Measurements from ENCODE around the gene TRABD.

Gene TRABD

GRCh38 chr22:50173983-50174355, 11.7 kb upstream of the TRABD start:
- no peak for DNase-seq (ENCODE audit: low read depth in 2 of 2, low spot score in 1 of 2)

GRCh38 chr22:50174382-50175190, 11.1 kb upstream of the TRABD start:
- no peak for DNase-seq (ENCODE audit: low read depth in 2 of 2, low spot score in 1 of 2)

- DNase-seq (ENCODE audit: low read depth in 2 of 2, low spot score in 1 of 2), result no peak
Observed at GRCh38 chr22:50175191-50175461, 10.6 kb upstream of the TRABD start.

GRCh38 chr22:50175921-50176849, 9.5 kb upstream of the TRABD start:
- DNase-seq (ENCODE audit: low read depth in 2 of 2, low spot score in 1 of 2), result no peak

- DNase-seq (ENCODE audit: low read depth in 2 of 2, low spot score in 1 of 2), result no peak
Observed at GRCh38 chr22:50176850-50177536, 8.7 kb upstream of the TRABD start.

DNA sequence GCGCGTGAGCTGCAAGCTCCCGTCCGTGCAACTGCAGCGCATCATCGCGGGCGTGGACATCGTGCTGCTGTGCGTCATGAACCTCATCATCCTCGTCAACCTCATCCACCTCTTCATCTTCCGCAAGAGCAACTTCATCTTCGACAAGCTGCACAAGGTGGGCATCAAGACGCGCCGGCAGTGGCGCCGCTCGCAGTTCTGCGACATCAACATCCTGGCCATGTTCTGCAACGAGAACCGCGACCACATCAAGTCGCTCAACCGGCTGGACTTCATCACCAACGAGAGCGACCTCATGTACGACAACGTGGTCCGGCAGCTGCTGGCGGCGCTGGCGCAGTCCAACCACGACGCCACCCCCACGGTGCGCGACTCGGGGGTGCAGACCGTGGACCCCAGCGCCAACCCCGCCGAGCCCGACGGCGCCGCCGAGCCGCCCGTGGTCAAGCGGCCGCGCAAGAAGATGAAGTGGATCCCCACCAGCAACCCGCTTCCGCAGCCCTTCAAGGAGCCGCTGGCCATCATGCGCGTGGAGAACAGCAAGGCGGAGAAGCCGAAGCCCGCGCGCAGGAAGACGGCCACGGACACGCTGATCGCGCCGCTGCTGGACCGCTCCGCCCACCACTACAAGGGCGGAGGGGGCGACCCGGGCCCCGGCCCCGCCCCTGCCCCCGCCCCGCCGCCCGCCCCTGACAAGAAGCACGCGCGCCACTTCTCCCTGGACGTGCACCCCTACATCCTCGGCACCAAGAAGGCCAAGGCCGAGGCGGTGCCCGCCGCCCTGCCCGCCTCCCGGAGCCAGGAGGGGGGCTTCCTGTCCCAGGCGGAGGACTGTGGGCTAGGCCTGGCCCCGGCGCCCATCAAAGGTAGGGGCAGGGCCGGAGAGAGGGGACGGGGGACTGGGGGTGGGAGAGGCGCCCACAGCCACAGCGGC, 7.9 kb upstream of the TRABD start:
- DNase-seq (ENCODE audit: low read depth in 2 of 2, low spot score in 1 of 2), result no peak

- DNase-seq (ENCODE audit: low read depth in 2 of 2, low spot score in 1 of 2), result no peak
Observed at GRCh38 chr22:50178471-50178864, 7.2 kb upstream of the TRABD start.

DNA sequence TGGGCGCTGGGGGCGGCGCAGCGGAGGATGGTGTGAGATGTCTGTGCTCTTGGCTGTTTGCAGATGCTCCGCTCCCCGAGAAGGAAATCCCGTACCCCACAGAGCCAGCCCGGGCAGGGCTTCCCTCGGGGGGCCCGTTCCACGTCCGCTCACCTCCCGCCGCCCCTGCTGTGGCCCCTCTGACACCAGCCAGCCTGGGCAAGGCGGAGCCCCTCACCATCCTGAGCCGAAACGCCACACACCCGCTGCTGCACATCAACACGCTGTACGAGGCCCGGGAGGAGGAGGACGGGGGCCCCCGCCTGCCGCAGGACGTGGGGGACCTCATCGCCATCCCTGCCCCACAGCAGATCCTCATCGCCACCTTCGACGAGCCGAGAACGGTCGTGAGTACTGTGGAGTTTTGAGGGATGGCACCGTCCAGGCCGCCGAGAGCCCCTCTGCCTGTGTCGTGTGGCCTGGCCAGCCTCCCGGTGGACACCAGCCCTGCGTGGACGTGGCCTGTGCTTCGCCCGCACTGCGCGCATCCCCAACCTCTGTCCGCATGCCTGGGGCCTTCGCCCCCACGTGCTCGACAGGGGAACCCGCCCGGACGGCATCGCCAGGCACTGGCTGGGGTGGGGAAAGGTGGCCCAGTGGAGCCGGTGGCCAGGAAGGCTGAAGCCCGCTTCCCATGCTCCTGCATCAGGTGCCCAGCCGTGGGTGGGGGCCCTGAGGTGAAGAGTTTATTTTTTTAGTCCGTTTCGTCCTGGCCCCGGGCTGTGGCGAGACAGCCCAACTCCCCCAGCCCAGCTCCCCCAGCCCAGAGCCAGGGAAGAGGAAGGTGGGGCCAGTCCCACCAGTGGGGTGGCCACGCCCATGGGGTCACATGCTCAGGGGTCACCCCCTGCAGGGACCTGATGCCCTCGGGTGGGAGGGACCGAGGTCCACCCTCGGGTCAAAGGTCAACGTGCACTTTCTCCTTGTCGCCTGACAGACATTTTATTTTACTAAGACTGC, 6.5 kb upstream of the TRABD start:
- DNase-seq (ENCODE audit: low read depth in 2 of 2, low spot score in 1 of 2), result no peak

DNA sequence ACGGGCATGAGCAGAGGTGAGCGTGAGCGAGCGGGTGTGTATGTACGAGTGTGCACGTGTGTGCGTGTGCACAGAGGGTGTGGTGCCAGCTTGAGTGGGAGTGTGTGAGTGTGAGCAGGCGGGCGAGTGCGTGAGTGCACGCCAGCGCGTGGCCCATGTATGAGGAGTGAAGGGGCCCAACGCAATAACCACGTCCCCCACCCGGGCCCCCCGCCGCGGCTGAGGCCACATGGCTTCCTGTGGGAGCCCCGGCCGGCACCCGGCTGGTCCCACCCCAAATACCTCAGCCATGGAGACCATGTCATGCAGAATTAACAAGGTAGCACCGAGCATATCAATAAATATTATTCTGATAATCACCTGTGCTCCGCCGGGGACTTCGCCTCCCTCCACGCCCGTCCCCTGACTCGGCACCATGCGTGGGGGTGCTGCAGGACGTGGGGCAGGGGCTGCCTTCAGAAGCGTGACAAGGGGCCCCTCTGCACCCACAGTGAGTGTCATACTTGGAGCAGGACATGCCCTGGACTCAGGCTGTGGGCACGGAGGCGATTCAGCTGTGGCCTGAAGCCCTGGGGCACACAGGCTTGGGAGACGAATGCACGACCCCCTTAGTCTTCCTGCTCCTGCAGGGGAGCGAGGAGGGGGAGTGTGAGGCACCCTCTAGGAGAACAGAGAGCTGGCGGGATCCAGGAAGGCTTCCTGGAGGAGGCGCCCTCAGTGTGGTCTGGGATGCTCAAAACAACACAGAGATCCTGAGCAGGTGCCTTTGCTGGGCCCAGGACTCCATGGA, 5.6 kb upstream of the TRABD start:
- no peak for DNase-seq (ENCODE audit: low read depth in 2 of 2, low spot score in 1 of 2)

DNA sequence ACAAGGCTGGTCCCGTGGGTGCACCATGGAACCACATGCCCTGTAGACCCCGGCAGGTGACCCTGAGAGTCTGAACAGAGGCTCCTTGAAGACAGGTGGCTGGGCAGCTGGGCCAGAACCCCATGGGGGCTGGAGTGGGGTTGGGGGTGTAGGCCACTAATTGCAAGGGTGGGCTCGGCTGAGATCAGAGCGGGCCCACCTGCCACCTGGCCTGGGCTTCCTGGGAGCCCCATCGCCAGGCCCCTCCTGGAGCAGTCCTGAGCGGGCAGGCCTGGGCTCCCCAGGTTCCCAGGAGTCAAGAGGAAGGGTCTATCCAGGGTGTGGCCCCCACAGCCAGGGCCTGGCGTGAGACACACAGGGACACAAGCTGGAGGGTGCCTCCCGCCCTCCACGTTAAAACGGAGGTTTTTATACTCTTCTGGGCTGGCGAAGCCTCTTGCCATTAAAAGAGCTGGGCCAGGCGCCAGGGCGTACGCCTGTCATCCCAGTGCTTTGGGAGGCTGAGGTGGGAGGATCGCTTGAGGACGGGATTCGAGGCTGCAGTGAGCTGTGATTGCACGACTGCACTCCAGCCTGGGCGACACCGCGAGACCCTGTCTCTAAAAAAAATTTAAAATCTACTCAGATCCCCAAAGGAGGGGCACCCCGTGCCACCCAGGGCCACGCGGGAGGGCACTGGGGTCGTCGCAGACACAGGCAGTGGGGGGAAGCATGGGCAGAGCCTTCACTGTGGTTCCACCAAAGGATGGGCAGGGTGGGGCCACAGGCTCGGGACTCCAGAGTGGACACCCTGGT, 4.8 kb upstream of the TRABD start:
- no peak for DNase-seq (ENCODE audit: low read depth in 2 of 2, low spot score in 1 of 2)

DNA sequence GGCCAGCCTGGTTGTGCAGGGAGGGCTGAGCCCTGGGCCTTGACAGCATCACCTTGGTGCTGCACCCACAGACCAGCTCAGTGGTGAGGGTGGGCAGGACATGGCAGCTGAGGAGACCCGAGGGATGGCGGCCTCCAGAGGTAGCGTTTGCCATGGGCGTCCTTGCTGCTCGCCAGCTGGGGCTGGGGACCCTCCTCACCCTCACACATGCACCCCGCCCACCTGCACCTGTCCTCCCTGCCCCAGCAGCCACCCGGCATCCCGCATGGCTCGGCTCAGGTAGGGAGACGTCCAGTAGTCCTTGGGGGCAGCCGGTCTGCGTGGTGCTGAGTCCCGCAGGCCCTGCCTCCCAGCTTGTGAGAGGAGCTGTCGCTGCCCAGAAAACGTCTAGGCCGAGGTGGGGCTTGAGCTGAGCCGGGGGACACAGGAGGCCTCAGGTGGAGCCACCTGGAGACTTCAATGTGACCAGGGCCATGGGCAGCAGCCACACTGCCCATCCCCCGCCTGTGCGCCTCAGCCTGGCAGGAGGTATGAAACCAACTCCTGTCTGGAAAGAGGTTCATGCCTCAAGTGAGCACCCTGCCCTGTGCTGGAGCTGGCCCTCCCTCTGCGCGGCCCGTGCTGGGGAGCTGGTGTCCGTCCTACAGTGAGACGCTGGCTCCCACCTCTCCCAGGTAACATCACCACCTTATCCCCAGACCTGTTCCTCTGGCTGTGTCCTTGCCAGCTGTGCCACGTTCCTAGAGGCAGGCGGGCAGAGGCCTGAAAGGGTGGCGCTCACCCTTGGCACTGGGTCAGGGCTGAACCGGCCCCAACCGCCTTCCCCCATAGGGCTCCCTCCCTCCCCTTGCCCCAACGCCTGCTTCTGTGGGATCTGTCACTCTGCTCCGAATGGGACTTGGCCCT, 3.3 kb upstream of the TRABD start:
- DNase-seq (ENCODE audit: low read depth in 2 of 2, low spot score in 1 of 2), result no peak

DNA sequence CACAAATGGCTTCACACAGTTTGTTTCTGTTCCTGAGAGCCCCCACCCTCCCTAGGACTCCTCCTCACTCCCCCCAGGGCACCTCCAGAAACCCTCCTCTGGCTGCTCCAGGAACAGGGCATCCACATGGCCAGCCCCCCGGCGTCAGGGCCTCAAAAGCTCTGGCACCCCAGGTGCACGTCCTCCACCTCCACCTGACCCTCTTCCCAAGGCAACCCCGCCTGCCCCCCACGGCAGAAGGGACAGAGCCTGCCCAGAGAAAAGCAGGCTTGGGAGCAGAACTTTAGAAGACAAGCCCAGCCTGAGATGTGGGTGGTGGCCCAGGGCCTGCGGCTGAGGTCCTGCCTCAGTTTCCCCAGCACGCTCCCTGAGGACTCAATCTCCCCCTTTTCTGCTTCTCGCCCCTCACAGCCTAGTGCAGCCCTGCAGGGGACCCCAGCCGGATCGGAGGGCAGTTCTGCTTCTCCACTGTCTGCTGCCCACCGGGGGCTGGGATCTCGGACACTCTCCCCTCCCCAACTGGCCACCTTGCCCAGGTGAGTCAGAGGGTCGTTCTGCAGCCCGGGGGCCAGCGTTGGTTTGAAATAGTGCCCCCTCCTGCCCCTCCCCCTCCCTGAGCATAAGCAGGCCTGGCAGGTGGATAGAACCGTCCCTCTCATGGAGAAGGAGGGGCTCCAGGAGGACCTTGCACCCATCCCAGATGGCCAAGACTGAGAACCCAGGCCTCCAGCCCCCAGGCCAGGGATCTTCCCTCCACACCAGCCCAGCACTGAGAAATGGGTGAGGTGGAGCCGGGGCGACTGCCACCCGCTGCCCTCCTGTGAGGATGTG, 2.4 kb upstream of the TRABD start:
- DNase-seq (ENCODE audit: low read depth in 2 of 2, low spot score in 1 of 2), result no peak

DNA sequence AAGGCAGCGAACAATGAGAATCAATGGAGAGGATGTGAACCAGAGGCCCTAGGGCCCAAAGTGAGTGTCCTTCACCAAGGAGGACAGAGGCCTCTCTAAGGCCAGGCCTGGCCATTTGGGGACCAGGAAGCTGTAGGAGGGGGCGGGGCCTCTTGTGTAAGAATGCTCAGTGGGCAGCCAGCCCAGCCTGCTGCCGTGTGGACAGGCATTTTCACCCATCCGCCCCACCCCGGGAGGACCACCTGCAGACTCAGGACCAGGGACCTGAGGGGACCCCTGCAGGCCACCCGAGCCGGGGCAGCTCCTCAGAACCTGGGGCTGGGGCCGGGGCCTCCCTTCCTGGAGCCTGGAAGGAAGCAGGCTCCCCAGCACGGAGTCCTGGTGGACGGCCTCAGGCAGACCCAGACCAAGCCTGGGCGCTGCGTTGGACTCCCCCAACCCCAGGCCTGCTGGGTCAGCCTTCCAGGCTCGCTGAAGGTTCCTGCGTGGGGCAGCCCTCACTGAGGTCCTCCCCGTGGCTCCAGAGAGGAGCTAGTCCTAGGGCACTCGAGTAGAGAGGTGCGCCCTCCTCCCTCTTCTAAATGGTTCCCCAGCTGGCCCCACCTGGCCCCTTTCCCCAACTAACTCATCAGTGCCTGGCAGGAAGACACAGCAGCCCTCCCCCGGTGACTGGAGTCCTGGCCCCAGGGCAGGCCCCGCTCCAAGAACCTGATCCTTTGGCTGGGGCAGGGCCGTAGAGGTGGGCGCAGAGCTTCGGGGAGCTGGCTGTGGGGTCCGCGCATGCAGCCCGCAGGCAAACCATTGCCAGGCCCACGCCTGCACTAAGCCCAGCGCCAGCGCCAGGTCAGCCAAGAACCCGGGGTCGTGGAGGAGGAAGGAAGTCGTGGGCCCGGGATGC, 1.5 kb upstream of the TRABD start:
- no peak for DNase-seq (ENCODE audit: low read depth in 2 of 2, low spot score in 1 of 2)

DNA sequence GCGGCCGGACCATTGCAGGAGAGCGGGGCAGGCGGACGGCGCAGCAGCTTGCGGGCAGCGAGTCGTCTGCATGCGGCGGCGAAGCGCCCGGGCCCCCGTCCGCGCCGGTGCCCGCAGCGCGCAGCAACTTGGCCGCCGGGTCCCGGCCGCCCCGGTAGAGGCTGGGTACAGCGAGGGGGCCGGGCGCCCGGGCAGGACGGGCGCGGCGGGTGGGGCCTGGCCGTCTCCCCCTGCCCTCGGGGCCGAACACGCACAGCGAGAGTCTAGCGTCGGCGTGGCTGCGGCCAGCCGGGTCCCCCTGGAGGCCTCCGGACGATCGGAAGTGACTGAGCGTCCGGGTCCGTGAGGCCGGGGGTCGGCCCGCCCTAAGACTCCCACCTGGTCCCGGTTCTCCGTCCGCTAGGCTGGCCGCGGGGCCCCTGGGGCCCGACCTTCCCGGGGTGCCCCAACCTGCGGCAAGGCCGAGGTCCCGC, 775 bp upstream of the TRABD start:
- no peak for DNase-seq (ENCODE audit: low read depth in 2 of 2, low spot score in 1 of 2)

DNA sequence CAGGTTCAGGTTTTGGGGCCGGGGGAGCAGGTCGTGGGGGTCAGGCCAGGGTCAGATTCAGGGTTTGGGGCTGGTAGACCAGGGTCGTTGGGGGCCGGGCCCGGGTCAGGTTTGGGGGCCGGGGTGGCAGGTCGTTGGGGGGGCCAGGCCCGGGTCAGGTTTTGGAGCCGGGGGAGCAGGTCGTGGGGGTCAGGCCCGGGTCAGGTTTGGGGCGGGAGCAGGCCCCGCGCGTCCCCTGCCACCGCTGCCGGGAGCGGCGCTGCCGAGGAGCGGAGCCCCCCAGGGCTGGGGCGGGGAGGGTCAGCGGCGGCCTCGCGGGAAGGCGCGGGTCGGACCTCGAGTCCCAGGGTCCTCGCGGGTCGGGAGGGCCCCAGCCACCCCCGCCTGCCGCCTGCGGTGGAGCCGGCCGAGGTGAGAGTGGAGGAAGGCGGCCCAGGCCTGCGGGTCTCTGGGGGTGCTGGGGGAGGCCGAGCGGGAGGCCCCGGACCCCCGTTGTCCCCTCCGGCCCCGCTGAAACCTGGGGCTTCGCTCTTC, 535 bp downstream of the TRABD start:
- no peak for DNase-seq (ENCODE audit: low read depth in 2 of 2, low spot score in 1 of 2)

Measured in stimulated activated CD8-positive, alpha-beta memory T cell treated with anti-CD3 and anti-CD28 coated beads, Interleukin-4, amount 100 ng/mL, for 1 hour (primary cell).